Vagina (tissue), 2 donors: ENCODE measurements around the gene SIGMAR1. TPM values are rescaled to one million over a fixed set of nuclear protein-coding genes. Genes with fewer than 3 reads are reported as not detected.
A peak's percentile ranks its signal among the peaks of the same experiment; 100 is the strongest.

Source experiments
- DNase-seq, 2 donors: peaks; one replicate each; pipeline ENCODE4 v3.0.0-alpha.2; 2017; ENCODE audit errors: extremely low spot score in 2 of 2
- H3K27ac ChIP-seq: fragments of 200-600 bp; sonication (generic); one replicate; pipeline ENCODE4 v1.5.1; 2019
- H3K27me3 ChIP-seq: fragments of 200-600 bp; sonication (generic); one replicate; pipeline ENCODE4 v1.5.1; 2019
- H3K36me3 ChIP-seq, 2 donors: fragments of 200-600 bp; sonication (generic); one replicate each; pipeline ENCODE4 v1.5.1; 2017 to 2019
- H3K4me1 ChIP-seq: fragments of 200-600 bp; sonication (generic); one replicate; pipeline ENCODE4 v1.5.1; 2019
- H3K4me3 ChIP-seq, 2 donors: fragments of 200-600 bp; sonication (generic); 1 replicate in 1 of 2; 2 replicates in 1 of 2; pipeline ENCODE4 v1.5.1; 2016 to 2019
- H3K9me3 ChIP-seq: fragments of 200-600 bp; sonication (generic); one replicate; pipeline ENCODE4 v1.5.1; 2019
- POLR2A ChIP-seq, 2 donors: fragments of 450-650 bp; IDR thresholded peaks; one replicate each; pipeline ENCODE4 v1.6.1; 2017; ENCODE audit warnings: antibody characterized with exemption in 2 of 2, mild to moderate bottlenecking in 2 of 2, moderate library complexity in 2 of 2
- POLR2AphosphoS5 ChIP-seq, 2 donors: sonication (generic); formaldehyde crosslinking; IDR thresholded peaks; one replicate each; pipeline ENCODE4 v1.9.0; 2017; ENCODE audit warnings: antibody characterized with exemption in 2 of 2, mild to moderate bottlenecking in 2 of 2, low read depth in 1 of 2; ENCODE audit not compliant: insufficient read depth in 1 of 2
- intact Hi-C: fragments of 100-400 bp; cut with DNase I; formaldehyde crosslinking; loops from one replicate; pipeline ENCODE4 v1.15.1; 2023
- total RNA-seq: library from RNA; depleted of rRNA; stranded (reverse); fragments of >200 nt; gene quantifications from one replicate; pipeline ENCODE4 v1.2.3, GENCODE V29; 2016
- TF ChIP-seq, protein P1 (sequence below), 3 experiments: fragments of 450-650 bp in 2 of 3; fragments of 200-600 bp in 1 of 3; sonication (generic) in 1 of 3; IDR thresholded peaks; one replicate each; pipeline ENCODE4 v1.5.1; 2017 to 2019; ENCODE audit warnings: antibody characterized with exemption in 3 of 3, mild to moderate bottlenecking in 2 of 3, moderate library complexity in 2 of 3

SIGMAR1 gene
- total RNA-seq, 1 donor from 2014 or later, result 79.3 TPM

DNA sequence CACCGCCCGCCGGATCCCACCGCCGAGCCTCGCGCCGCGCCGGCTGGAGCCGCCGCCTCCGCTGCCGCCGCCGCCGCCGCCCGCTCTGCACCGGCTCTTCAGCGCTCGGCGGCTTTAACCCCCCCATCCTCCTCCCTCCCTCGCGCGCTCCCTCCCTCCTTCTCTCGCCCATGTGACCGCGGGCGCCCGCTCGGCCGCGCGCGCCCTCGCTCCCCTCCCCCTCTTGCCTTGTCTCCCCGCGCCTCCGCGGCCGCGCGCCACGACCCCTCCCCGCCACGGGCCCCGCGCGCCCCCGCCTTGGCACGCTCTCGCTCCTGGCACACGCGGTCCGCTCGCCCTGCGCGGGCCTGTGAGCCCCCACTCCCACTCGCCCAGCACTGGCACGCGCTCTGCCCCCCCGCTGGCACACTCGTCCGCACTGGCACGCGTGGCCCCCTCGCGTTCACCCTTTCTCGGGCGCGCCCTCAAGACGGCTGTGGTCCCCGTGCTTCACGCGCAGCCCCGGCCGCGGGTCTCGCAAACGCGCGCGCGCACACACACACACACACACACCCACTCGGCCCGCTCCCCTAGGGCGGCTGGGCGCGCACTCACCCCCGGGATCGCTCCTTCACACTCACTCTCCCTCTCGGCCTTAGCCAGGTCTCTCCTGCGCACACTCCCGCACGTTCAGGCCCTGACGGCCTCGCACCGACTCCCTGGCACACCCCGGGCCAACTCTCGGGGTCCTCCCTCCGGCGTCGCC is 47.8 kb downstream of the SIGMAR1 start, which contains the start of gene CNTFR:
TSS of gene CNTFR (minus strand) at position 89 of the 745 bp plus-strand sequence. CDS start 20,743 bp downstream, outside the sequence.
- TF ChIP-seq POLR2AphosphoS5 (IDR thresholded peaks at IDR 0.05; ENCODE audit: insufficient read depth in 1 of 2, low read depth in 1 of 2) (no peak), POLR2A (IDR thresholded peaks at IDR 0.05) (peak in 1 of 2 donors; percentile 65)
- TF ChIP-seq, protein P1, sequence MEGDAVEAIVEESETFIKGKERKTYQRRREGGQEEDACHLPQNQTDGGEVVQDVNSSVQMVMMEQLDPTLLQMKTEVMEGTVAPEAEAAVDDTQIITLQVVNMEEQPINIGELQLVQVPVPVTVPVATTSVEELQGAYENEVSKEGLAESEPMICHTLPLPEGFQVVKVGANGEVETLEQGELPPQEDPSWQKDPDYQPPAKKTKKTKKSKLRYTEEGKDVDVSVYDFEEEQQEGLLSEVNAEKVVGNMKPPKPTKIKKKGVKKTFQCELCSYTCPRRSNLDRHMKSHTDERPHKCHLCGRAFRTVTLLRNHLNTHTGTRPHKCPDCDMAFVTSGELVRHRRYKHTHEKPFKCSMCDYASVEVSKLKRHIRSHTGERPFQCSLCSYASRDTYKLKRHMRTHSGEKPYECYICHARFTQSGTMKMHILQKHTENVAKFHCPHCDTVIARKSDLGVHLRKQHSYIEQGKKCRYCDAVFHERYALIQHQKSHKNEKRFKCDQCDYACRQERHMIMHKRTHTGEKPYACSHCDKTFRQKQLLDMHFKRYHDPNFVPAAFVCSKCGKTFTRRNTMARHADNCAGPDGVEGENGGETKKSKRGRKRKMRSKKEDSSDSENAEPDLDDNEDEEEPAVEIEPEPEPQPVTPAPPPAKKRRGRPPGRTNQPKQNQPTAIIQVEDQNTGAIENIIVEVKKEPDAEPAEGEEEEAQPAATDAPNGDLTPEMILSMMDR (IDR thresholded peaks at IDR 0.05), result no peak
- peaks cover 58% of the 10 kb centered on the region for H3K4me1 ChIP-seq
- H3K27me3 ChIP-seq, result no peaks in the 10 kb centered on the region
- no peaks in the 10 kb centered on the region for H3K9me3 ChIP-seq
- intact Hi-C loops, result loop anchor here (5.0 to 10.0 kb wide), 2 partner anchors 43 to 185 kb away; no protein-coding TSS in a partner anchor
- DNase-seq, result no peak
- peak within 1 kb of the TSS; percentile 82 for H3K27ac ChIP-seq
- no peaks in the 10 kb centered on the region for H3K36me3 ChIP-seq
- H3K4me3 ChIP-seq, result peak within 1 kb of the TSS; percentile 52 to 68

DNA sequence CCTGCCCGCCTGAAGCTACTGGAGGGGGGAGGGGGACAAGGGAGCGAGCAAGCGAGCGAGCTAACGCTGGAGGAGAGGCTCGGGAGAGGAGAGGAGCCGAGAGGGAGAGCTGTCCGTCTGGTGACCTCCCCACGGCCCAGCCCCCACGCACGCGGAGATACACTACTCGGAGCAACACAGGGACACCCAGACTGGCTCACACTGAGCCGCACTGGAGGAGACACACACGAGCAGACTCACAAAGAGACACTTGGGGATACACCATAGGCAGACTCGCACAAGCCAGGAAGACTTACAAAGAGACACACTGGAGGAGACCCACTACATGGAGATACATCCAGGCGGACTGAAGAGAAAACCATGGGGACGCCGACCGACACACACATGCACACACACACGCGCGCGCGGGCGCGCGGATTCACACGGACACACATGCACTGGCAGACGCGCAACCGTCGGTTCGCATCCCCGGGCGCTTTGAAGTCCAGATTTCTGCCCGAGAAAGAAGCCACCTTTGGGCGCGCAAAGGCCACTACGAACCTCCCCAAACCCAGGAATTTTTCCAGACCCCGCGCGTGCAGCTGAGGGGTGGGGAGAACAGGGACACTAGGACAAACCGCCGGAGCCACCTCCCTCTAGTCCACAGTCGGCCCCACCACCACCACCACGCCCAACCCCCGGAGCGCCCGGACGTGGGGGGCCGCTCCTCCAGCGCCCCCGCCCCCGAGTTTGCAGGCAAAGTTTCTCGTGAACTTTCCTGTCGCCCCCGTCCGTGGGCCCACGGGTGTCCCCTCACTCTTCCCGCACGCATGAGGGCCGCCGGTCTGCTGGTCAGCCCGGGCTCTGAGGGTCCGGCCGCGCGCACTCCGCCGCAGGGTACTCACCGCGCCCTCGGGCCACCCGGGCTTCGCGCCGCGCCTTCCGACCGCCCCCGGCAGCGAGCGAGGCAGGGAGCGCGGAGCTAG is 48.6 kb downstream of the SIGMAR1 start:
- peak overlapping the region; percentile 52 to 68 for H3K4me3 ChIP-seq
- H3K27me3 ChIP-seq, result no peaks in the 10 kb centered on the region
- no peaks in the 10 kb centered on the region for H3K36me3 ChIP-seq
- intact Hi-C loops, result no loop called here
- peak overlapping the region; percentile 82 for H3K27ac ChIP-seq
- no peak for DNase-seq
- peaks cover 52% of the 10 kb centered on the region for H3K4me1 ChIP-seq
- no peak for TF ChIP-seq POLR2AphosphoS5 (IDR thresholded peaks at IDR 0.05; ENCODE audit: insufficient read depth in 1 of 2, low read depth in 1 of 2)
- TF ChIP-seq, protein P1 (IDR thresholded peaks at IDR 0.05), result no peak
- no peak for TF ChIP-seq POLR2A (IDR thresholded peaks at IDR 0.05)
- no peaks in the 10 kb centered on the region for H3K9me3 ChIP-seq

DNA sequence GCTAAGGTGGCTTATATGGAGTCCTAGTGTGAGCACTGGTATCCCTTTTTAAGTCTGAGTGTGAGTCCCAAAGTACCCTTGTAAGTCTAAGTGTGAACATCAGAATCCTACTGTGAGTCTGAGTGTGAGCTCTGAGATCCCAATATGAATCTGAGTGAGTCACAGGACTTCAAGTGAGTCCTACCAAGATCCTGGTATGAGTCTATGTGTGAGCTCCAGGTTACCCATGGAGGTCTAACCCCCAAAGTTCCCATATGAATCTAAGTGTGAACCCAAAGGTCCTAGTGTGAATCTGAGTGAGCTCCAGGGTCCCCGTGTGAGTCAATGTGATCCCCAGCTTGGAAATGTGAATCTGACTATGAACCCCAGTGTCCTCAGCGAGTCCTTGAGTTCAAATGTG is 50.3 kb downstream of the SIGMAR1 start:
- H3K27me3 ChIP-seq, result no peaks in the 10 kb centered on the region
- H3K9me3 ChIP-seq, result no peaks in the 10 kb centered on the region
- TF ChIP-seq POLR2AphosphoS5 (IDR thresholded peaks at IDR 0.05; ENCODE audit: insufficient read depth in 1 of 2, low read depth in 1 of 2), result no peak
- no peak for TF ChIP-seq POLR2A (IDR thresholded peaks at IDR 0.05)
- TF ChIP-seq, protein P1 (IDR thresholded peaks at IDR 0.05), result no peak
- no peak for DNase-seq
- H3K36me3 ChIP-seq, result no peaks in the 10 kb centered on the region
- H3K4me3 ChIP-seq, result no peak overlapping the region
- intact Hi-C loops, result no loop called here
- peaks cover 37% of the 10 kb centered on the region for H3K4me1 ChIP-seq
- no peak overlapping the region for H3K27ac ChIP-seq

DNA sequence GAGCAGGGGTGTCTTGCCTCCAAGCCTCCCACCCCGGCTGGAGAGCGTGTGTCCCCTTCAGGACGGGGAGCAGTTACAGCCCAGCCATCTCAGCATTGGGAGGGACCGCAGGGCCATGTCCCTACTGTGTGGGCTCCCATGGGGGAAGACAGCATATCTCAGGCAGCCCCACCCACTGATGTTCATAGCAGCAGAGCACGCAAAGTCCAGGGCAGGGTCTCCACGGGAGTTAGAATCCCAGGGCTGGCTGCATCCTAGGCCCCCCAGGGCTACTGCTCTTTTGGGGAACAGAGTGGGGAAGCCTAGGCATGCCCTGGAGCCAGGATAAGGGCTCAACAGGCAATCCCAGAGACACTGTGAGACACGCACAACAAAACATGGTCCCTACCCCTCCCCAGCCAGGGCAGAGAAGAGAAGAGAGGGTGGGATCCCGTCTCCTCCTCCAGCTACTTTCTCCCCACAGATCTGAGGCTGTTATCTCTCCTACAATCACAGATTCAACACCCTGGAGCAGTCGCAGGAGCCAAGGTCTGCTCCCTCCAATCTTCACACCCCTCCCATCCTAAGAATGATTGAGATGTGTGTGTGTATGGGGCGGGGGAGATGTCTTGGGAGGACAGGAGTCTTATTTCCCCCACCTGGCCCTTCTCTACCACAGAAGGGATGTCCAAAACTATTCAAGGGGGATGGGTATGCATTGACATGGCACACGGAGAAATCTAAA is 51.5 kb downstream of the SIGMAR1 start:
- no peak for DNase-seq
- Histone ChIP-seq H3K4me1 (peaks cover 25% of the 10 kb centered on the region), H3K27me3 (no peaks in the 10 kb centered on the region), H3K4me3 (no peak overlapping the region), H3K9me3 (no peaks in the 10 kb centered on the region), H3K36me3 (no peaks in the 10 kb centered on the region), H3K27ac (no peak overlapping the region)
- intact Hi-C loops, result no loop called here
- TF ChIP-seq, protein P1 (IDR thresholded peaks at IDR 0.05), result no peak
- TF ChIP-seq POLR2A (IDR thresholded peaks at IDR 0.05) (no peak), POLR2AphosphoS5 (IDR thresholded peaks at IDR 0.05; ENCODE audit: insufficient read depth in 1 of 2, low read depth in 1 of 2) (no peak)
